ENCODE measurements around the gene ZBTB16. TPM values are rescaled to one million over a fixed set of nuclear protein-coding genes. Genes with fewer than 3 reads are reported as not detected.

ZBTB16 gene
- polyA plus RNA-seq, 1 donor from 2014 or later, result 0.45 TPM

GRCh38 chr11:114011443-114011842, 48.1 kb upstream of the ZBTB16 start:
- H3K79me2 ChIP-seq (replicated peaks; ENCODE audit: insufficient read depth, low read length), result no peaks in the 10 kb centered on the region
- H3K4me2 ChIP-seq (ENCODE audit: low read length), result no peak overlapping the region
- no peaks in the 10 kb centered on the region for H3K27me3 ChIP-seq (ENCODE audit: insufficient read depth, low read depth, low read length)
- no peak overlapping the region for H3K4me3 ChIP-seq (ENCODE audit: low read length)
- H3K36me3 ChIP-seq (ENCODE audit: insufficient read depth, low read length), result no peaks in the 10 kb centered on the region
- no peaks in the 10 kb centered on the region for H3K9me3 ChIP-seq (ENCODE audit: low read length)
- H3K27ac ChIP-seq (ENCODE audit: low read length), result no peak overlapping the region
- H3F3A ChIP-seq (ENCODE audit: insufficient read depth, low read length, poor library complexity, severe bottlenecking), result no peaks in the 10 kb centered on the region
- no peaks in the 10 kb centered on the region for H3K9me2 ChIP-seq (ENCODE audit: insufficient read depth, low read length)
- no peak overlapping the region for H3K9ac ChIP-seq (ENCODE audit: low read length)
- H4K20me1 ChIP-seq (ENCODE audit: insufficient read depth), result no peaks in the 10 kb centered on the region
- H2AFZ ChIP-seq (ENCODE audit: low read depth, low read length), result no peak overlapping the region
- no peak for TF ChIP-seq SMC3 (conservative IDR thresholded peaks at IDR 0.05; ENCODE audit: poor library complexity)

GRCh38 chr11:114015117-114015516, 44.4 kb upstream of the ZBTB16 start:
- Histone ChIP-seq H3K4me2 (ENCODE audit: low read length) (no peak overlapping the region), H3K27ac (ENCODE audit: low read length) (no peak overlapping the region), H4K20me1 (ENCODE audit: insufficient read depth) (no peaks in the 10 kb centered on the region), H3F3A (ENCODE audit: insufficient read depth, low read length, poor library complexity, severe bottlenecking) (no peaks in the 10 kb centered on the region), H3K27me3 (ENCODE audit: insufficient read depth, low read depth, low read length) (no peaks in the 10 kb centered on the region), H3K9me3 (ENCODE audit: low read length) (no peaks in the 10 kb centered on the region), H3K9ac (ENCODE audit: low read length) (no peak overlapping the region), H3K79me2 (replicated peaks; ENCODE audit: insufficient read depth, low read length) (no peaks in the 10 kb centered on the region), H3K4me3 (ENCODE audit: low read length) (no peak overlapping the region), H2AFZ (ENCODE audit: low read depth, low read length) (no peak overlapping the region), H3K36me3 (ENCODE audit: insufficient read depth, low read length) (no peaks in the 10 kb centered on the region), H3K9me2 (ENCODE audit: insufficient read depth, low read length) (no peaks in the 10 kb centered on the region)
- TF ChIP-seq POLR2AphosphoS5 (IDR thresholded peaks at IDR 0.05) (no peak), MXI1 (conservative IDR thresholded peaks at IDR 0.05; ENCODE audit: poor library complexity, severe bottlenecking) (no peak), EP300 (conservative IDR thresholded peaks at IDR 0.05; ENCODE audit: poor library complexity, severe bottlenecking) (no peak), EZH2 (IDR thresholded peaks at IDR 0.05; ENCODE audit: borderline replicate concordance, insufficient read depth, low read length, poor library complexity, severe bottlenecking) (no peak), SMC3 (conservative IDR thresholded peaks at IDR 0.05; ENCODE audit: poor library complexity) (no peak), CTCF (IDR thresholded peaks at IDR 0.05; ENCODE audit: poor library complexity, severe bottlenecking) (no peak), RAD21 (conservative IDR thresholded peaks at IDR 0.05) (no peak), REST (IDR thresholded peaks at IDR 0.05; ENCODE audit: borderline replicate concordance) (no peak), TAF1 (IDR thresholded peaks at IDR 0.05; ENCODE audit: low read depth) (no peak)

- Histone ChIP-seq H3K9me3 (ENCODE audit: low read length) (no peaks in the 10 kb centered on the region), H3F3A (ENCODE audit: insufficient read depth, low read length, poor library complexity, severe bottlenecking) (no peaks in the 10 kb centered on the region), H3K9me2 (ENCODE audit: insufficient read depth, low read length) (no peaks in the 10 kb centered on the region), H2AFZ (ENCODE audit: low read depth, low read length) (no peak overlapping the region), H3K79me2 (replicated peaks; ENCODE audit: insufficient read depth, low read length) (no peaks in the 10 kb centered on the region), H3K9ac (ENCODE audit: low read length) (no peak overlapping the region), H3K4me3 (ENCODE audit: low read length) (no peak overlapping the region), H3K36me3 (ENCODE audit: insufficient read depth, low read length) (no peaks in the 10 kb centered on the region), H4K20me1 (ENCODE audit: insufficient read depth) (no peaks in the 10 kb centered on the region), H3K27ac (ENCODE audit: low read length) (no peak overlapping the region), H3K27me3 (ENCODE audit: insufficient read depth, low read depth, low read length) (no peaks in the 10 kb centered on the region), H3K4me2 (ENCODE audit: low read length) (no peak overlapping the region)
- TF ChIP-seq REST (IDR thresholded peaks at IDR 0.05; ENCODE audit: borderline replicate concordance), result no peak
- no peak for TF ChIP-seq SMC3 (conservative IDR thresholded peaks at IDR 0.05; ENCODE audit: poor library complexity)
- TF ChIP-seq POLR2AphosphoS5 (IDR thresholded peaks at IDR 0.05), result no peak
- no peak for TF ChIP-seq MXI1 (conservative IDR thresholded peaks at IDR 0.05; ENCODE audit: poor library complexity, severe bottlenecking)
- no peak for TF ChIP-seq TAF1 (IDR thresholded peaks at IDR 0.05; ENCODE audit: low read depth)
- no peak for TF ChIP-seq EZH2 (IDR thresholded peaks at IDR 0.05; ENCODE audit: borderline replicate concordance, insufficient read depth, low read length, poor library complexity, severe bottlenecking)
- TF ChIP-seq EP300 (conservative IDR thresholded peaks at IDR 0.05; ENCODE audit: poor library complexity, severe bottlenecking), result no peak
- no peak for TF ChIP-seq CTCF (IDR thresholded peaks at IDR 0.05; ENCODE audit: poor library complexity, severe bottlenecking)
- TF ChIP-seq RAD21 (conservative IDR thresholded peaks at IDR 0.05), result no peak
Observed at GRCh38 chr11:114016986-114017385, 42.5 kb upstream of the ZBTB16 start.
